Islet of Langerhans (tissue), 1 donor: Measurements from ENCODE around the gene QPCTL.

Experiments used
- FAIRE-seq: peaks from one replicate; lab custom pipeline; 2011; peaks lifted over from hg19 to GRCh38; lab: Jason Lieb, UNC

Gene QPCTL

DNA sequence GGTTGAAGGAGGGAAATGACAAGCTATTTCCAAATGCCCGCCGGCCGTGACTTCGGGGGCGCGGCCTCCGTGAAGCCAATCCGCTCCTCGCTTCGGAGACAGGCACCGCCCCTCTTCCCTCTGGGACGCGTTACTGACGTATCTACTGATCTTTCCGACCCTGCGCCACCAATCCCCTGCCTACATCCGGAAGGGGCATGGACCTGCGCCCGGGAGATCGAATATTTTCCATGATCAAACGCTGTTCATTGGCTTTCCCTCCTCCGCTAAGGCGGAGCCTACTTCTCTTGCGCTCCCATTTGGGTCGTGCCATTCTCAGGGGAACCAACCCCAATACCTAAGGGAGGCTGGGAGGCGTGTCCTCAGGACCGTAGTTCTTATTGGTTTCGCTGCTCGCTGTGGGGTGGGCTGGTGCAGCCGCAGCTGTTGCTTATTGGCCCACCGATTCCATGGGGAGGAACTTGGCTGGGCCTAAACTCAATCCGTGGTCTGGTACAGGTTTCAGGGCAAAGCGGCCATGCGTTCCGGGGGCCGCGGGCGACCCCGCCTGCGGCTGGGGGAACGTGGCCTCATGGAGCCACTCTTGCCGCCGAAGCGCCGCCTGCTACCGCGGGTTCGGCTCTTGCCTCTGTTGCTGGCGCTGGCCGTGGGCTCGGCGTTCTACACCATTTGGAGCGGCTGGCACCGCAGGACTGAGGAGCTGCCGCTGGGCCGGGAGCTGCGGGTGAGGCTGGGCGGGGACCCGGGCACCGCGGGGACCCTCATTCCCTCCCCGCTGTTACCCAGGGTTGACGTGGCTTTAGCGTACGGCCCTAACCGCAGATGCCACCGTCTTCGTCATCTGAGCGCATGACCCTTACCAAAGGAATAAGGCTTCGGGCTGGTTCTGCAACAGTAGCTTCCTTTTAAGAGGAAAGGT lies at the start of gene QPCTL:
TSS of gene QPCTL (plus strand) at position 480 of the 919 bp plus-strand sequence. CDS start at position 518, 38 bp downstream.
- FAIRE-seq: peak; percentile 98

DNA sequence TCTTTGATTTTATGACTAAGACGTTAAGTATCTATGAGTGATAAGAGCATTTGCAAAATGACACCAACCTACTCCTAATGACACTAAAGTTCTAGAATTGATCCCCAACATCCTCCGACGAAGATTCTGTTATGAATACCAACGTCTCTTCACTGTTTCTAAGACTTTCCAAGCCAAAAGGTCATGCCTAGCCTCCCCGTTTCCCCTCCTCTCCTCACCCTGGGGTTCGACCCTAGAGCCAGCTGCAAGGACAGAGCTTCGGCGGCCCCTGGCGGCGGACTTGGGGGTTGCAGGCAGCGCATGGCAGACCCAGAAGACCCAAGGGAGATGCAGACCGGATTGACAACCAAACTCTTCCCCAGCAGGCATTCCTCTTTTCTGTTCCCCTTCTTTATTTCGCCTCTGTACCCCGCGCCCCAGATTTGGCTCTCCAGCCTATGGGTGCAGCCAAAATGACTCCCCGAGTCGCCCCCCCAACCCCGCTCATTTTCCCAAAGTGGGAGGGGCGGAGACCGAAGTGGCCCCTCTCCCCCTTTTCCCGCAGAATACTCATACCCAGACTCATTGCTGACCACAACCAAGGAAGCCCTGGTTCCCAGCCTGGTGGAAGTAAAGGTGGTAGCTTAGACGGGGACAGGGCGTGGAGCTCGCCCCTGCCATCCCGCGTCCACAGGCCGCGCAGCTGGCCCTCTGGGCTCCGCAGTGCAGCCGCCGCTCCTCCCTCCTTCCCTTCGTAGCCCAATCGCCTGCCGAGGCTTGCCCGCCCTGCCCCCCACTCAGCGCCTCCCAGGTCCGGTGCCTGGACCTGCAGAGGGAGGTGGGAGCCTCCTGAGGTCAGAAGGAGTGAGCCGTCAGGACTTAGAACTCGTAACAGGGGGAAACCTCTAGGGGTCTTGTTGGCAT lies 49.2 kb upstream of the QPCTL start:
- no peak for FAIRE-seq

DNA sequence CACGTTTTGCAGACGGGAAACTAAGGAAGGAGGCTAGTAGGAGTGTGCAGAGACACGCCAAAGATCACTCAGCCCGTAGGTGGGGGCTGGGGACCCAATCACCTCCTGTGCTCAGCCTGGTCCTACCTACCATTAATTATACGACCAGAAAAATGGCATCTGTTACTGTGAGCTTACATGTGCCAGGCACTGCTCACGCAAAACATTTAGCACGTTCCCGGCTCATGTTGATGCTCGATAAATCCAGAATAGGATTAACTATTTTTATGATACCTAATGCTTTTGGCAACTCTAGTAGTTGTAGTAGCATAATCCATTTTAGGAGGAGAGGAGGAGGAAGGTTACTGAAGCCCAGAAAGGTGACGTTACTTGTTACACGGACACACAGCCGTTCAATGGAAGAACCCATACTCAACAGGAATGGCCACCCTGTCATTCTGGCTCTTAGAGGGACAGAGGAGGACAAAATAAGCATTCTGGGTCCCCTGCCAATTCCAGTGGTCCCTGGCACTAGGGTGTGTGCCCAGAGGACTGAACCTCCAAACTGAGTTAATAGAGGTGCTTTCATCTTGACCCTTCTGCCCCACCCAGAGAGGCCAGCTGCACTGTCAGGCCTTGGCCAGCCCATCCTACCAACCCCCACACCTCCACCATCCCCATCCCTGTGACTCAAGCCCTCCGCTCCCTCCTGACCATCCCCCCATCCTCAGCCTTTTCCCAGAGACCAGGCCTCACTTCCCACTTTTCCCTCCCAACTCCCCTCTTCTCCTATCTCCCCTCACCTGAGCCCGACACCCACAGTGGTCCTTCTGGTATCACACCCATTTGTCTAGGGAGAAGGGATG lies 48.3 kb upstream of the QPCTL start:
- FAIRE-seq: no peak

DNA sequence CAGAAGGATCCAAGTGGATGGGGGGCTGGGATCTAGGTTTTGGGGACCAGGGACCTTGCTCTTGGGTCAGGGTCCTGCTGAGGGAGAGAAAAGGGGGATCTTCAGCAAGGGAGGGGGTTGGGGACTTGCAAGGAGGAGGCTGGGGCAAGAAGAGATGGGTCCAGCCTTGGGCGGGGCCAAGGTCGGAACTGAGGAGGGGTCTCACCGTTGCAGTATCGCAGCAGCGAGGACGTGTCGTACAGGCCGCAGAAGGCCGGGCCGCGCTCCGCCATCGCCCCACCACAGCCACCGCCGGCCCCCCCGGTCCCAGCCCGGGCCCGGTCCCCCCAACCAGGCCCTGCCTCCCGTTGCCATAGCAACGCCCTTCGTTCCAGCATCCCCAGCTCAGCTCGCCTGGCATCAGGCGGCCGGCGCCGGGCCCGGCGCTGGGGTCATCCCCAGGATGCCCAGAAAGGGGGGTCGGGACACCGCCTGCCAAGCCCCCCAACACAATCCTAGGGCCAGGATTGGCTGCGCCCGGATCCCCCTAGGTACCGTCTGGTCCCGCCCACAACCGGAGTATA lies 47.3 kb upstream of the QPCTL start:
- FAIRE-seq: no peak

DNA sequence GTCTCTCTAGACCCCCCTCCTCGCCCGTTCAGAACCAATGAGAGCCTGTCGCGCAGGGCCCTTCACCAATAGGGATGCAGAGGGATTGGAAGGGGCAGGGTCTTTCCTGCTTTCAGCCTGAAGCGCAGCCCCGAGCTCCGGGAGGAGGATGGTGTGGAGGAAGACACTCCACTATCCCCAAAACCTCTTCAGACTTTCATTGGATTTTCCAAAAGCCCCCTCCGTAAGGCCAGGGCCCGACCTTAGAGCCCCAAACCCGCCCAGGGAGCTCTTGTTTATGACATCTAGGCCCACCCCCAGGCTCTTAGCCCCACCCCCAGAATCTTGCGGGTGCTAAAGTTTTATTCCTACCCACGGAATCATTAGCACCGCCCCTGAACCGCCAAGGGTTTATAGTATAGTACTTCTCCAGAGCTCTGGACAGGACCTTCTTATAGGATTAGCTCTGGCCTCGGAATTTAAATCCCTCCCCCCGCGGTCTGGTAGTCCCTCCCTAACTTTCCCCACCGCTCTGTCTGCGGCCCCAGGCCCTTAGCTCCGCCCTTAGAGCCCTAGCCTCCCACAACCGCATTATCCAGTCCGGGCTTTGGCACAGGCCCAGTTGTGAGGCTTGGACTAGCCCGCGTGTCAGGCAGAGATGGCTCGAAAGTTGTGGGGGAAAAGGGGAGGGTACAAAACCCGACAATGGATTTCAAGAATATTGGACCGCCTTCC lies 46.7 kb upstream of the QPCTL start:
- no peak for FAIRE-seq

DNA sequence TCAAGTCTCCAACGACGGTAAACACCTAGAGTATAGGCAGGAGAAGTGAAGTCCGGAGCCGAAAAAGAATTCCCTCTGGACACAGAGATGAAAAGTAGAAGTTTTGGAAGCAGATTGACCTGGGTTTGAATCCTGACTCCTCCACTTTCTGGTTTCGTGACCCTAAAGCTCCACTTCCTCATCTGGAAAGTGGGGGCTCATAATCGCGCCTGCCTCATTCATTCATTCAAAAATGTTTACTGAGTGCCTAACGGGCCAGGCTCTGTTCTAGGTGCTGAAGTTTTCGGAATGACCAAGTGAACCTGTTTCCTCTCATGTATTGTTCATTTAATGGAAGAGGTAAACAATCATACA lies 46.1 kb upstream of the QPCTL start:
- FAIRE-seq: no peak

DNA sequence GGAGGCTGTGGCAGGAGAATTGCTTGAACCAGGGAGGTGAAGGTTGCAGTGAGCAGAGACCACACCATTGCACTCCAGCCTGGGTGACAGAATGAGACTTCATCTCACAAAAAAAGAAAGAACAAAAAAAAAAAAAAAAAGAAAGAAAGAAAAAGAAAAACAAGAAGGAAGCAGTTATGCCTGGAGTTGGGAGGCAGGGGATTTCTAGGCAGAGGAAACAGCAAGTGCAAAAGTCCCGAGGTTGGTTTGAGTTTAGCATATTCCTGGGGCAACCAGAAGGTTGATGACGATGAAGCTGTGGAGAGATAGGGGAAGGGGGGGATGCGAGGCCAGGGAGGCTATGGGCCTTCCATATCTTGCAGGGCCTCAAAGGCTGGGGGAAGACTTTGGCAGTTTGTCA lies 41.7 kb upstream of the QPCTL start:
- no peak for FAIRE-seq

DNA sequence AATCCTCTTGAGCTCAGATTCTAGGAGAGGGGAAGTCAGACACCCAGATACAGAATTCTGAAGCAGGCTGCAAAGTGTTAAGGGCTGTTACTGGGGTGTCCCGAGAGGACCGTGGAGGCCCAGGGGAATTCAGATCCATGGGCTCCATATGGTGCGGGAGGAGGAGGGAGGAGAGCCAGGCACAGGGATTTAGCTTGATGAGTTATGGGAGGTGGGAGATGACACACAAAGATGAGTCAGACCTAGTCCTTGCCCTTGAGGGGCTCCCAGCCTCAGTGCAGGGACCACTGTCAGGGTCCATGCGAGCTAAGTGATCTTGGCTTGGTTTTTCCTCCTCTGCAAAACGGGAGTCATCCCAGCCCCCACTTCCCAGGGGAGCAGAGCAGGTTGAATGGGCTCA lies 38.8 kb upstream of the QPCTL start:
- no peak for FAIRE-seq

DNA sequence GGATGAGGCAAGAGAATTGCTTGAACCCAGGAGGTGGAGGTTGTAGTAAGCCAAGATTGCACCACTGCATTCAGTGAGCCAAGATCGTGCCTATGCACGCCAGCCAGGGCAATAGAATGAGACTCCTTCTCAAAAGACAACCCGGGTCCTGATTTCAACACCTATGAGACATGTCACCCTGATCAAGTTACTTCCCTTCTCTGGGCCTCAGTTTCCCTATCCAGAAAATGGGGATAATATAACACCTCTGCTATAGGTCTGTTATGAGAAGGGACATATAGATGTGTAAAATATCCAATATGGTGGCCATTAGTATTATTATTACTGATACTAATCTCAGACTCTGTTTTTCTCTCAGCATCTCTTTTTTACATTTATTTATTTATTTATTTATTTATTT lies 37.4 kb upstream of the QPCTL start:
- no peak for FAIRE-seq

DNA sequence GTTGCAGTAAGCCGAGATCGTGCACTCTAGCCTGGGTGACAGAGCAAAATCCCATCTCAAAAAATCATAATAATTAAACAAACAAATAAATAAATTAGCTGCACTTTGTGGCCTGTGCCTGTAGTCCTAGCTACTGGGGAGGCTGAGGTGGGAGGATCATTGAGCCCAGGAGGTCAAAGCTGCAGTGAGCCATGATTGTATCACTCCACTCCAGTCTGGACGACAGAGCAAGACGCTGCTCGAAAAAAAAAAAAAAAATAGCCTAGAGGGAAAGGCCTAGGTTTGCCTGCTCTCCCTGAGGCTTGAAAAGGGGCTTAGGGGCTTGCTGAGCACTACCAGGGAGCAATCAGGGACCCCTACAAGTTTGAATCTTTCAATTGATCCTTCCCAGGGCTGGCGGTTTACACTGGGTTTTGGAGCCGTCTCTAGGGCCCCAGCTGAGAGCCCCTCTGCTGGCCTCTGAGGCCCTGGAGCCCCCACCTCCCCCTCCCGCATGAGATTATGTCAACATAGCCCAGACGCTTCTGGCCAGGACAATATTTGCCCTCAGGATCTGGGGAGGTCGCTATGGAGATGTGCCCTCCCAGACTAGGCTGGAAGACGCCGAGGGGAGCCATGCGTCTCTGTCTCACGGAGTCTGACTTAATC lies 34.8 kb upstream of the QPCTL start:
- FAIRE-seq: peak; percentile 21

DNA sequence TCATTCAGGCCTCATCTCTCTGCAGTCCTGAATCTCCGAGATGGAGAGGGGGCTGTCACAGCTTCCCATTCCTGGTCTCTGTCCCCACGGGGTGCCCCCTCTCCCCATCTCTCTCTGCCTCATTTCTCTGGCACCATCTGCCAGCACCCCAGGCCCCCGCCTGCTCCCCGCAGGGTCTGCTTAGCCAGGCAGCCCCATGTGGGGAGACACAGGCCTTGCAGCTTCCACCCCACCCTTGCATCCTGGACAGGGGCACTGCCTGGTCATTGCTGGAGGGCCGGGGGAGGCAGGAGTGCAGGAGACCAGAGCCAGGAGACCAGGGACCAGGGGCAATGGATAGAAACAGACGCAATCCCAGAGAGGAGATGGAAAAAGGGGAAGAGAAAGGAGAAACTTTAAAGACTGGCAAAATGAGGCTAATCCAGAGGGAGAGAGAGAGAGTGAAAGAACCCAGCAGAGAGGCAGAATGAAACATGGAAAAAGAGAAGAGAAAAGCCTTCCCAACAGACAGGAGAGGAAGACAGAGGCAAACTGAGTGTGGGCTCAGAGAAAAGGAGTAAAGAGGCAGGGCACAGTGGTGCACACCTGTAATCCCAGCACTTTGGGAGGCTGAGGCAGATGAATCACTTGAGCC lies 33.3 kb upstream of the QPCTL start:
- no peak for FAIRE-seq

DNA sequence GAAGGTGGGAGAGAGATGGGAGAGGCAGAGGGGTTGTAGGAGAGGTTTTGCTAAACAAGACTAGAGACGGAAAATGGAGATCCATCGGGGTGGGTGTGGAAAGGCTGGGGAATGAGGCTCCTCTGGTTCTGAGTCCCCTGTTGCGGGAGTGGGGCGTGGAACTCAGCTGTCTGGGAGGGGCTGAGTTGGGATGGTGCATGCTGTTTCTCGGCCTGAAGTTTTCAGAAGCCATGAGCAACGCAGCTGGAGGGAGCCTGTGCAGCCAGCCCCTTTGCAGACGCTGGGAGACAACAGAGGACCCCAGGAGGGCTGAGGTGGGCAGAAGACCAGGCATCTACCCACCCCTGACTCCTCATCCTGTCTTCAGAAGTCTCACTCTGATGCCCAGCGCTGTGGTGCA lies 31.8 kb upstream of the QPCTL start:
- no peak for FAIRE-seq

DNA sequence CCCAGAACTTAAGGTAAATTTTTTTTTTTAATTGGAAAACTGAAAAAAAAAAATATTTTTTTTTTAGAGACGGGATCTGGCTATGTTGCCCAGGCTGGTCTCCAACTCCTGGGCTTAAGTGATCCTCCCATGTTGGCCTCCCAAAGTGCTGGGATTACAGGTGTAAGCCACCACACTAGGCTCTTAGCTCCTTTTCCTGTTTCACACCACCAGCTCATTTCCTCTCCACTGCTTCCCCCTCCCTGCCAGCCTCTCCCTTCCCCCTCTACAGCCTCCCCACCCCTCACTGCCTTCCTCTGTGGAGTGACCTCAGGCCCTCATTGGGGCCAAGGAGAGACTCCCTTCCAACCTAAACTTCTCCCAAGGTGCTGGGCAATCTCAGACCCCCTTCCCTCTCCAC lies 28.7 kb upstream of the QPCTL start:
- no peak for FAIRE-seq

DNA sequence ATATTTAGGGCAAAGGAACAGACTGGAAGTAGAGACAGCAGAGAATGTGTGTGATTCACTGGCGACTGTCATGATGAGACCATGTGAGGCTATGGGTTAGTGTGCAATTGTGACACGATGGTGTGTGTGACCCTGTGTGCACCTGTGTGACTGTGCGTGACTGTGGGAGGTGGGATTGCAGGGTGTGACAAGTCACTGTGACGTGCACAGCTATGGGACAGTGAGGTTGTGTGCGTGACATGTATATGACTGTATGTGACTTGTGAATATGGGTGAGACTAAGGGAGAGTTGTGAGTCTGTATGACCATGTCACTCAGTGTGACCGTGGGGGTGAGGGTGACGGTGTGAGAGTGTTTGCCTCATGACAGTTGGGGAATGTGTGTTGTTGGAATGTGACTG lies 27.9 kb upstream of the QPCTL start:
- no peak for FAIRE-seq

DNA sequence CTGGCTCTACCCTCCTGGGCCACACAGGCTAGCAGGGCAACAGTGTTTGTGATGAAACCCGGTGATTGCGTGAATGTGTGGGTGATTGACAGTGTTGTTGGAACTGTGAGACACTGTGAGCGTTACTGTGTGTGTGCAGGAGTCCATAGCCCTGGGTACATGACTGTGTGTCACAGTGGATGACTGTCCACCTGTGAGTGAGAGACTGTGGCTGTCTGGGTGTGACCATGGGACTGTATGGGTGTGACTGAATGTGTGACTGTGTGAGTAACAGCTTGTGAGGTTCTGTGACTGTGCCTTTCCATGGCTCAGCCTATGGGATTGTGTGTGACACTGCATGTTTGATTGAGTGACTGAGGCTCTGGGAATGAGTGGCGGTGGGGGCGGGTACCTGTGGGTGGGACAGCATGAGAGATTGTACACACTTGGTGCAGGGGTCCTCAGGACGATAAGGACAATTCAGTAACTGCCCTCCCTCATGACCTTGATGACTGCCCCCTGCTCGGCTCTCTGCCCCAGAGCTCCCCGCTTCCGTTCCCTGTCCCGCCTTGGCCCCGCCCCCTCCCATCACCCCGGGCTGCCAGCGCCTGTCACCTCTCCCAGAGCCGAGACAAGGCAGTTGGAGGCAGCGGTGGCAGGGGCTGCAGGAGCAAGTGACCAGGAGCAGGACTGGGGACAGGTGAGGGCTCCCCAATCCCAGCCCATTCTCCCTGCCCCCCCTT lies 24.7 kb upstream of the QPCTL start, which contains the start of gene GIPR:
TSS of gene GIPR (plus strand) at position 602 of the 722 bp plus-strand sequence. CDS start 1,300 bp downstream, outside the sequence.
- no peak for FAIRE-seq

DNA sequence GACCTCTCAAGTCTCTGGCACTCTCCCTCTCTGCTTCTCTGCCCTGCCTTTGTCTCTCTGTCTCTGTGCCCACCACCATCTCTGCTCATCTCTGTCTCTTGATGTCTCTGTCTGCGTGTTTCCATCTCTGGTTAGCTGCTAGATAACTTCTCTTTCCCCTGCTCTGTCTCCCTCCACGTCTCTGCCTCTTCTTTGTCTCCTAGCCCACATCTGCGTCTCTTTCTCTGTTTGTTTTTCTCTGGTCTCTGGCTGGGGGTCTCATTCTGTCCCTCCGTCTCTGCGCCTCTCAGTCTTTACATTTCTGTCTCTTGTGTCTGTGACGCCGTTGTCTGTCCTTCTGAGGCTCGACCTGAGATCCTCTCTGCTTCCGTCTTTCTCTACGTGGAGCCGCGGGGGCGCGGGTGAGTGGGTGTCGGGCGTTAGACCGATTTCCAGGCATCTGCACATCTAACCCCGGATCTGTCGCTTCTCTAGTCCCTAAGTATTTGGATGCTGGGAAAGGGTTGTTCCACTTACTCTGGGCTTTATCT lies 24.1 kb upstream of the QPCTL start:
- no peak for FAIRE-seq

DNA sequence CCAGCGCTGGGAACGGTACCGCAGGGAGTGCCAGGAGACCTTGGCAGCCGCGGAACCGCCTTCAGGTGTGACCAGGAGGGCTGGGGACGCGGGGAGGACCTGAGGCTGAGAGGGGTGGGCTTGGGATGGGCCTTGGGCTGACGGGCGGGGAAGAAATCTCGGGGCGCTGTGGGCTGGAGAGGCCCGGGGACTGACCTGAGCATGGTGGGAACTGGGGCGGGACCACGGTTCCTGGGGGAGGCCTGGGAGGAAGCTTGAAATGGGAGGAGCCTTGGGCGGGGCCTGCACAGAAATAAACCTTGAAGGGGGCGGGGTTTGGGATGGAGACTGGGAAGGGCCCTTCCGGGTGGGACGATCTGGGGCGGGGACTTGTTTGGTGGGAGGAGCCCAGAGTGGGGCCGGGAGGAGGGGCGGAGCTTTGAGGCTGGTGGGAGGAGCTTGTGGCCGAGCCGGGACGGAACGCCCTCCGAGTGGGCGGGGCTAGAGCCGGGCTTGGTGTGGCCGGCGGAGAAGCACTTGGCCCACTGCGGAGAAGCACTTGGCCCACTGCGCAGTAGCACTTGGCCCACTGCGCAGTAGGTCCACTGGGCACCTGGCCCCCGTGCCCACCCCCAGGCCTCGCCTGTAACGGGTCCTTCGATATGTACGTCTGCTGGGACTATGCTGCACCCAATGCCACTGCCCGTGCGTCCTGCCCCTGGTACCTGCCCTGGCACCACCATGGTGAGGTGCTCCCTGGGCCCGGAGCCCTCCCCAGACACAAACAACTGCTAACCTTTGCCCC lies 21.6 kb upstream of the QPCTL start:
- FAIRE-seq: no peak

DNA sequence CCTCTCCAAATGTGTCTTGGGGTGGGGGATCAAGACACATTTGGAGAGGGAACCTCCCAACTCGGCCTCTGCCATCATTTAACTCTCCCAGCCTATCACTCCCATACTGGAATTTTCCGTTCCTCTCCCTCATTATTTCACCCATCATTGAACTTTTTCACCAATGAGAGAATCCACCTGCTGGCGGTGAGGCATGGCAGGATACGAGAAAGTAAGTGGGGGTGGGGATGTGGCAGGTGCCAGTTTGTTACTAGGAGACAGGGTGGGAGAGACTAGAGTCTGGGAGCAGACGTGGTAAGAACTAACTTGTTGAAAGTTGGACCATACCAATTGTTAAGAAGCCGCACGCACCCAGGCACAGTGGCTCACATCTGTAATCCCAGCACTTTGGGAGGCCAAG lies 17.5 kb upstream of the QPCTL start:
- no peak for FAIRE-seq
